ENCODE data around the gene TMEM116. TPM values are rescaled to one million over a fixed set of nuclear protein-coding genes. Genes with fewer than 3 reads are reported as not detected.
A peak's percentile ranks its signal among the peaks of the same experiment; 100 is the strongest.
"Not testable (repeated sequence)": the region's sequence is repeated elsewhere in the genome, so short reads cannot be mapped to it uniquely, and the experiment has no call there.

Gene TMEM116
- total and polyA plus RNA-seq, 9 donors, result 9.1 to 17.9 (median 11.3) TPM

DNA sequence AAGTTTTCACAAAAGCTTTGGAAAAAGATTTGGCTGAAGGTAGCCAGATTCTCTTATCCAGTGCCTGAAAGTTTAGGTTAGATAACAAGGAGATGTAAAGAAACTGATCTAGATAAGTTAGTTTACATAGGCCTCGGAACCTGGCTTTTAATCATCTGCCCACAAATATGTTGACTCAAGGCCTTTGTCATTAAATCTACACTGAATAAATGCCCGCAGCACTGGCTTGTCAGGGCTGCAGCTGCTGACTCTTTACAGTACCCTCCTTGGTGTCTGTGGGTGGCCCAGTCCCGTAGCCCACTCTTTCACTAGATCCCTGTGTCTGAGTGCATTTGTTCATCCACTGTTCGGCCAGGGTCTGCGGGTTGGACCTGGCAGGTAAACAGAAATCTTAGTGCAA, 58.0 kb downstream of the TMEM116 start:
- no peak for DNase-seq
- H3K27ac ChIP-seq, result no peak overlapping the region
- H3K9me3 ChIP-seq, result no peaks in the 10 kb centered on the region
- WGBS, 3 donors, result 90 to 95% (median 94%) methylated on average over 5 of the region's 5 CpGs
- TF ChIP-seq, protein P1, sequence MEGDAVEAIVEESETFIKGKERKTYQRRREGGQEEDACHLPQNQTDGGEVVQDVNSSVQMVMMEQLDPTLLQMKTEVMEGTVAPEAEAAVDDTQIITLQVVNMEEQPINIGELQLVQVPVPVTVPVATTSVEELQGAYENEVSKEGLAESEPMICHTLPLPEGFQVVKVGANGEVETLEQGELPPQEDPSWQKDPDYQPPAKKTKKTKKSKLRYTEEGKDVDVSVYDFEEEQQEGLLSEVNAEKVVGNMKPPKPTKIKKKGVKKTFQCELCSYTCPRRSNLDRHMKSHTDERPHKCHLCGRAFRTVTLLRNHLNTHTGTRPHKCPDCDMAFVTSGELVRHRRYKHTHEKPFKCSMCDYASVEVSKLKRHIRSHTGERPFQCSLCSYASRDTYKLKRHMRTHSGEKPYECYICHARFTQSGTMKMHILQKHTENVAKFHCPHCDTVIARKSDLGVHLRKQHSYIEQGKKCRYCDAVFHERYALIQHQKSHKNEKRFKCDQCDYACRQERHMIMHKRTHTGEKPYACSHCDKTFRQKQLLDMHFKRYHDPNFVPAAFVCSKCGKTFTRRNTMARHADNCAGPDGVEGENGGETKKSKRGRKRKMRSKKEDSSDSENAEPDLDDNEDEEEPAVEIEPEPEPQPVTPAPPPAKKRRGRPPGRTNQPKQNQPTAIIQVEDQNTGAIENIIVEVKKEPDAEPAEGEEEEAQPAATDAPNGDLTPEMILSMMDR (IDR thresholded peaks at IDR 0.05), result no peak
- TF ChIP-seq EP300 (IDR thresholded peaks at IDR 0.05) (no peak), POLR2A (IDR thresholded peaks at IDR 0.05) (no peak)
- intact Hi-C loops (cut with DNase I), result no loop called here
- no peak overlapping the region for H3K4me3 ChIP-seq
- no peaks in the 10 kb centered on the region for H3K4me1 ChIP-seq (ENCODE audit: insufficient read depth)
- no peaks in the 10 kb centered on the region for H3K27me3 ChIP-seq
- H3K36me3 ChIP-seq, result no peaks in the 10 kb centered on the region

DNA sequence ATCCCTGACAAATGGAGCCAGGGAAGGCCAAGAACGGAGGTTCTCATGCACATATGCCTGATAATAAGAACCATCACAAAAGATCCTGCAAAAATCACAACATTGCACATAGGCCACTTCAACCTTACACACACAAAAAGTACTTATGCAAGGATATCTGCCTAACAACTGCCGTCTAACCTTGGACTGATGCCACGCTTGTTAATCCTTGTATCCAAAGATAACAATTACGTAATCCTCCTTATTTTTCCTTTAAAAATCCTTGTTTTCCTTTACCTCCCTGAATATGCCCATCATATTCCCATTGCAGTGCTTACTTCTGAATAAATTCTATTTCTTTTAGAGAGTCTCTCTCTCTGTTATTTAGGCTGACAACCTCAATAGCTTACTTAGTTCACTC, 59.5 kb downstream of the TMEM116 start:
- Histone ChIP-seq H3K4me3 (no peak overlapping the region), H3K9me3 (no peaks in the 10 kb centered on the region), H3K36me3 (no peaks in the 10 kb centered on the region), H3K4me1 (ENCODE audit: insufficient read depth) (no peaks in the 10 kb centered on the region), H3K27me3 (no peaks in the 10 kb centered on the region), H3K27ac (no peak overlapping the region)
- peak in 1 of 5 donors; percentile 28 for DNase-seq
- TF ChIP-seq, protein P1 (IDR thresholded peaks at IDR 0.05), result no peak
- TF ChIP-seq POLR2A (IDR thresholded peaks at IDR 0.05) (no peak), EP300 (IDR thresholded peaks at IDR 0.05) (no peak)
- 40 to 51% (median 50%) methylated on average over 4 of the region's 4 CpGs for WGBS, 3 donors
- intact Hi-C loops (cut with DNase I), result no loop called here

DNA sequence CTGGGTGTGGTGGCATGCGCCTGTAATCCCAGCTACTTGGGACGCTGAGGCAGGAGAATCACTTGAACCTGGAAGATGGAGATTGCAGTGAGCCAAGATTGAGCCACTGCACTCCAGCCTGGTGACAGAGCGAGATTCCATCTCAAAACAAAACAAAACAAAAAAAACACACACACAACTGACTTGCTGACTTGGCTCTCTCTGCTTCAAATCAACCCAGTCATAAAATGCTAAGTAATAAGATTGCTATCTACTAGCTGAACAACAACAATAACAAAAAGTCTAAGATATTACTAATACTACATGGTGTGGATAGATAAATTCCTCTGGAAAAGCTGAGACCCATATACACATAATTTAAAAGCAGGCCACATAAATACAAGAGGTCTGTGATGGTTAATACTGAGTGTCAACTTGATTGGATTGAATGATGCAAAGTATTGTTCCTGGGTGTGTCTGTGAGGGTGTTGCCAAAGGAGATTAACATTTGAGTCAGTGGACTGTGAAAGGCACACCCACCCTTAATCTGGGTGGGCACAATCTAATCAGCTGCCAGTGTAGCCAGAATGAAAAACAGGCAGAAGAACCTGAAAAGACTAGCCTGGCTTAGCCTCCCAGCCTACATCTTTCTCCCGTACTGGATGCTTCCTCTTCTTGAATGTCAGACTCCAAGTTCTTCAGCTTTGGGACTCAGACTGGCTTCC, 60.7 kb downstream of the TMEM116 start:
- H3K9me3 ChIP-seq; H3K4me1 ChIP-seq (ENCODE audit: insufficient read depth); H3K27ac ChIP-seq; DNase-seq; H3K27me3 ChIP-seq; intact Hi-C loops (cut with DNase I); H3K4me3 ChIP-seq; H3K36me3 ChIP-seq: not testable (repeated sequence)
- 96 to 98% (median 98%) methylated on average over 4 of the region's 4 CpGs for WGBS, 3 donors

DNA sequence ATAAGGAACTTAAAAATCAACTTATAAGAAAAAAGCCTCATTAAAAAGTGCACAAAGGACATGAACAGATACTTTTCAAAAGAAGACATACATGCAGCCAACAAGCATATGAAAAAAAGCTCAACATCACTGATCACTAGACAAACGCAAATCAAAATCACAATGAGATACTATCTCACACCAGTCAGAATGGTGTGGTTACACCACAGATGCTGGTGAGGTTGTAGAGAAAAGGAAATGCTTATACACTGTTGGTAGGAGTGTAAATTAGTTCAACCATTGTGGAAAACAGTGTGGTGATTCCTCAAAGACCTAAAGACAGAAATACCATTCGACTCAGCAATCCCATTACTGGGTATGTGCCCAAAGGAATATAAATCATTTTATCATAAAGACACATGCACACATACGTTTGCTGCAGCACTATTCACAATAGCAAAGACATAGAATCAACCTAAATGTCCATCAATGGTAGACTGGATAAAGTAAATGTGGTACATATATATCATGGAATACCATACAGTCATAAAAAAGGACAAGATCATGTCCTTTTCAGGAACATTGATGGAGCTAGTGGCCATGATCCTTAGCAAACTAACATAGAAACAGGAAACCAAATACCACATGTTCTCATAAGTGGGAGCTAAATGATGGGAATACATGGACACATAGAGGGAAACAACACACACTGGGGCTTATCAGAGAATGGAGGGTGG, 61.8 kb downstream of the TMEM116 start:
- H3K27ac ChIP-seq; H3K36me3 ChIP-seq; H3K4me1 ChIP-seq (ENCODE audit: insufficient read depth); H3K4me3 ChIP-seq; H3K27me3 ChIP-seq; intact Hi-C loops (cut with DNase I); DNase-seq; H3K9me3 ChIP-seq: not testable (repeated sequence)
- 78 to 82% (median 80%) methylated on average over 3 of the region's 3 CpGs for WGBS, 3 donors

DNA sequence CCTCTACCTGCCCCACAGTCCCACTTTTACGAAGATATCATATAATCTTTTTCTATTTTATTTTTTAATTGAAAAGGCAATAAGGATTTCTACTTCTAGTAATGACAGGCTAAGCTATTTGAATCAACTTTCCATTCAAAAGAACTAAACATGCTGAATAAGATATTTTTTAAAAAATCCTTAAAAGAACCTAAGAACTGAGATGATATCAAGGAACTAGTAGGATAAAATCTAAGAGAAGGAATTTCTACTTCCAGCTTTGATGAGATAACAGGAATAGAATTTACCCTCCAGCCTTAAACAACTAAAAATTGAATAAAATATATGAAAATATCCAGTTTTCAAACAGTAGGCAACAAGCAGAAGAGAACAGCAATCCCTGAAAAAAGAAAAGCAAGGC, 69.0 kb downstream of the TMEM116 start:
- TF ChIP-seq EP300 (IDR thresholded peaks at IDR 0.05), result no peak
- no peak for TF ChIP-seq POLR2A (IDR thresholded peaks at IDR 0.05)
- TF ChIP-seq, protein P1 (IDR thresholded peaks at IDR 0.05), result no peak
- intact Hi-C loops (cut with DNase I), result loop anchor here in 1 of 4 donors (10.0 kb wide), 1 partner anchor 221 kb away; no protein-coding TSS in a partner anchor
- Histone ChIP-seq H3K9me3 (no peaks in the 10 kb centered on the region), H3K4me1 (ENCODE audit: insufficient read depth) (no peaks in the 10 kb centered on the region), H3K27ac (no peak overlapping the region), H3K36me3 (no peaks in the 10 kb centered on the region), H3K4me3 (no peak overlapping the region), H3K27me3 (no peaks in the 10 kb centered on the region)
- WGBS, 3 donors, result 96 to 98% (median 97%) methylated on average over 1 of the region's 1 CpG
- no peak for DNase-seq
